Thyroid gland (tissue), 4 donors: ENCODE measurements around the gene GSG1L.

Experiments
- CTCF ChIP-seq, 6 experiments: fragments of 200-600 bp in 3 of 6; fragments of 450-650 bp in 3 of 6; sonication (generic) in 3 of 6; IDR thresholded peaks; one replicate each; pipeline ENCODE4 v1.5.1; 2016 to 2019; ENCODE audit warnings: antibody characterized with exemption in 6 of 6, mild to moderate bottlenecking in 2 of 6, inconsistent platforms in 1 of 6, moderate library complexity in 1 of 6
- POLR2A ChIP-seq, 2 donors: fragments of 450-650 bp; IDR thresholded peaks; one replicate each; pipeline ENCODE4 v1.6.1; 2017; ENCODE audit warnings: antibody characterized with exemption in 2 of 2, mild to moderate bottlenecking in 2 of 2, moderate library complexity in 1 of 2

- TF ChIP-seq CTCF (IDR thresholded peaks at IDR 0.05) (no peak), POLR2A (IDR thresholded peaks at IDR 0.05) (no peak)
Measured at GRCh38 chr16:27991876-27992275, 71.6 kb downstream of the GSG1L start.
